ENCODE data around the gene NMRK1.
A peak's percentile ranks its signal among the peaks of the same experiment; 100 is the strongest.

Gene NMRK1

DNA sequence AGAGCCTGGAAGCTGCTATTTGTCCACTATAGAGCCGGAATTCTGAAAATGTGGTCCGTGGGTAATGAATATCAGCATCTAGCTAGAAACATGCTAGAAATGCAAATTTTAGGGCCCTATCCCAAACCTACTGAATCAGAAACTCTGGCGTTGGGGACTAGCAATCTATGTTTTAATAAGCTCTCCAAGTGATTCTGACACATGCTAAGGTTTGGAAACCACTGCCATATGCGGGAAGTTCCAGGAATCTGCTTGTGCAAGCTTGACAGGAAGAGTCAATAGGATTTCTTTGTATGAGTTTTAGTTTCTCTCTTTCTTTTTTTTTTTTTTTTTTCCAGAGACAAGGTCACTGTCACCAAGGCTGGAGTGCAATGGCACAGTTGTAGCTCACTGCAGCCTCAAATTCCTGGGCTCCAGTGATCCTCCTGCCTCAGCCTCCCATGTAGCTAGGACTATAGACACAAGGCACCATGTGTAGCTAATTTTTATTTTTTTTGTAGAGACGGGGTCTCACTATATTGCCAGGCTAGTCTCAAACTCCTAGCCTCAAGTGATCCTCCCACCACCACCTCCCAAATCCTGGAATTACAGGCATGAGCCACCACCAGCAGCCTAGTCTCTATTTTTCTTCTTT is 33.5 kb downstream of the NMRK1 start:
- no peak for DNase-seq

DNA sequence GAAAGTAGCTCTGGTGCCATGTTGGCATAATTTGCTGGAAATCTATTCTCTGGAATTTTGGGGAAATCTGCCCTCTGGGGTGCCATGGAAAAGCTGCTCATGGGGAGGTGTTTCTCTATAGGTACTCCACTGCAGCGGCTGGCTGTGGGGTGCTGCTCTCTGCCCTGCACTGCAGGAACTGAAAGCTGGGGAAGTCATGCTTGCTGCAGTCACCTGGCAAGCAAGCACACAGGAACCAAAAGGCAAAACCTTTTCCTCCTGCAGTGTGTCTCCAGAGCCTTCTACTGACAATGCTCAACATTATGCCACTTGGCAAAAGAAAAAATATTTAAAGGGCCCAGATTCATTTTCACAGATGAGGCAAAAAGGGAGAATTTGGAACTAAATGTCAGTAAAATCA is 34.1 kb downstream of the NMRK1 start:
- no peak for DNase-seq

DNA sequence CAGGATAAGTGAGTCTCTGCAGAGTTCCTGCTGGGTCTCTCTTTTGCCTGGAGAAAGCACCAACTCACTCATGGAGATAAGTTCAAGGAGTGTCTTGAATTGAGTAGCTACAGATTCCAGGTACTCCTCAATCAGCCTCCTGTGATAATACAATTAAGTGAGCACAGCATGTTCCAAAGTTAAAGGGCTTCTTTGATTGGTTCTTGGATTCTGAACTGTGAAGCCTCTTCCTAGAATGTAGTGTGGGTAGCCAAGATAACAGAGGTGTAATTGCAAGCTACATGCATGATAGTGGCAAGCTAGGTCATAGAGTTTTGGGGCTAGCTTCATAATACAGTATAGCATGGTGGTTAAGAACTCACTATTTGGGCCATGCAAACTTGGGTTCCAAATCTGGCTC is 36.7 kb downstream of the NMRK1 start:
- DNase-seq, result no peak

DNA sequence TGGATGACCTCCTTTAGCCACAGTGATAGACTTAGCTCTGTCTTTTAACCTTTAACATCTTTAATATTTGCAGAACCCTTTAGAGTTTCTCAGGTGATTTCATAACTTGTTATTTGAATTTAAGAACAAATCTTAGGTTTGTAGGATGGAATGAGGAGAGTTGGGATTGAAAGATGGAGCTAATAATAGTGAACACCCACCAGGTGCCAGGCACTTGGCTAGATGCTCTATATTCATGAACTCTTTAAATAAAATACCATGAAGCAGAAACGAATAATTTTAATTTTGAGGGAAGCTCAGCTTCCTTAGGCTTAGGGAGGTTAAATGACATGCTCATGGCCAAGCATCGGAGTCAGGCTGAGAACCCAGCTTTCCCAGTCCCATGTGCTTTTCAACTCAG is 40.4 kb downstream of the NMRK1 start:
- DNase-seq, result no peak

DNA sequence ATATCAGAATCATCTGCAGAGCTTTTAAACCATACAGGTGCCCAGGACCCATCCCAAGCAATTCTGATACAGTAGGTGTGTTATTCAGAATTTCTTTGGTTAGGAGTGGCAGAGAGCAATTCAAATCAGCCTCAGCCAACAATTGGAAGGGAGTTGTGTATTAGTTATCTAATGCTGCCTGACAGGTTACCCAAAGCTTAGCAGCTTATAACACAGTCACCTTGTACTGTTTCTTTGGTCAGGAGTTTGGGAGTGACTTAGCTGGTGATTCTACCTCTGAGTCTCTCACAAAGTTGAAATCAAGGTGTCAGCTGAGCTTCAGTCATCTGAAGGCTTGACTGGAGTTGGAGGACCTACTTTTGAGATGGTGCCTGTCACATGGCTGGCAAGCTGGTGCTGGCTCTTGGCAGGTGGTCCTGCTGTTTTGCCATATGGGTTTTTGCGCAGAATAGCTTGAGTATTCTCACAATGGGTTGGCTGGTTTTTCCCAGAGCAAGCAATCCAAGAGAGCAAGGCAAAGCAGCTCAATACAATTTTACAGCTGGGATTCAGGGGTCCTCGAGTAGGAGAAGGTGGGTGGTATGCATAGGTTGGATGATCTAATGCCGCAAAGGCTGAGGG is 41.1 kb downstream of the NMRK1 start:
- DNase-seq, result no peak

DNA sequence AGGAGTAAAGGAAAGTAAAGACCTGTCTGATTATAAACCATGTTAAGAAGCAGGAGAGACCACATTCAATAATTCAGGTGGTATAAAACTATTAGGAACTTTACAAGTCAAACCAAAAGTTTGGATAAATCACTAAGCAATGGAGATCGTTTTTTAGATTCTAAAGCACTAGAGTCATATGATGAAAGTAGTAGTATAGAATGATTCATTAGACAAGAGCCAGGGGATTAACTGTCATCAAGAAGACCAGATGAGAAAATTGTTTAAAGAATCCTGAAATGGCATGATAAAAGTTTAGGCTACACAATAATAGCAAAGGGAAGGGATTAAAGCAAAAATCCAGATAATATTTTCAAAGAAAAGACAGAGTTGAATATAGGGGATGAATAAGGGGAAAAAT is 46.9 kb downstream of the NMRK1 start:
- DNase-seq, result no peak

DNA sequence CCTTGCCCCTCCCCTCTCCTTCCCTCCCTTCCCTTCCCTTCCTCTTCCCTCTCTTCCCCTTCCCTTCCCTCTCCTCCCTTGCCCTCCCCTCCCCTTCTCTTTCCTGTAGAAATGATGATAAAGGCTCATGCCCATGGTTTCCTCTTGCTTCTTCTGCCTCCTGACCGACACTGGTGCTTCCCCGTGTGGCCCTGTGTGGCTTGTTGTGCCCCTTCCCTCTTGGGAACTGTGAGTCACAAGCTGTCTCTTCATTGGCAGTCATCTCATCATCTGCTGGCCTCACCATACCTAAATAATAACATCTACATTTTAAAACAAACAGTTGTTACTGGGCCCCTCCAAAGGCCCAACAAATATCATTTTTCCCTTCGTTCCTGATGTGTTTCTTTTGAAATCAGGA is 48.2 kb downstream of the NMRK1 start:
- no peak for DNase-seq

DNA sequence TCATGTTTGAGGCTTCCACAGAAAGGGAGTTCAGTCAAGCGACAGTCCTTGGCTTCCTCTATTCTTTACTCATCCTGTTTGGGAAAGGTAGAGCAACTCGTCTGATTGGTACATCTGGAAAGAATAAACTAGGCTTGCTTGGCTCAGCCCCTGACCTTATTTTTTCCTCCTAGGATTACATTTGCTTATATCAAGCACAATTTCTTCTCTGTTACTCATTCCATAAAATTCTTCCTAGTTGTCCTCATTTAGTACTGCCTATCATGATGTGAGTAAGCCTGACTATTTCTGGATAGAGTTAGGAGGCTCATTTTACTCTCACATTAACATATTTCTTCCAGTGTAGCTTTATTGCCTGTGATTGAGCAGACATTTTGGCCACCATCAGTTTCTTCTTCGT is 48.9 kb downstream of the NMRK1 start:
- no peak for DNase-seq

DNA sequence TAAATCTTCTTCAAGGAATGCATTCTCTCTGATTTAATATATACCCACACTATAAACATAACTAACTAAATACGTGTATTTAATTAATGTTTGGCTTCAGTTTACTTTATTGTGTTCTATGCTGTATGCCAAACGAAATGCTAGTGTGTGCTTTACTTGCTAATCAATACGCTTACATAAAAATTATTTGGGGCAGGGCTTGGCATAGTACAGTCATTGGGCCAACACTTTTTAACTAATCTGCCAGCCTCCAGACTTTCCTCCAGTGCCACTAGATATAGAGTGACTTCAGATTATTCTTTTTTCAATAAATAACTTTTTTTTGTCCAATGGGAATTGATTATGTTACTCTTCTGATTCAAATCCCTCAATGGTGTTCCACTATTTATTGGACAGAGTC is 51.2 kb downstream of the NMRK1 start:
- DNase-seq, result no peak

DNA sequence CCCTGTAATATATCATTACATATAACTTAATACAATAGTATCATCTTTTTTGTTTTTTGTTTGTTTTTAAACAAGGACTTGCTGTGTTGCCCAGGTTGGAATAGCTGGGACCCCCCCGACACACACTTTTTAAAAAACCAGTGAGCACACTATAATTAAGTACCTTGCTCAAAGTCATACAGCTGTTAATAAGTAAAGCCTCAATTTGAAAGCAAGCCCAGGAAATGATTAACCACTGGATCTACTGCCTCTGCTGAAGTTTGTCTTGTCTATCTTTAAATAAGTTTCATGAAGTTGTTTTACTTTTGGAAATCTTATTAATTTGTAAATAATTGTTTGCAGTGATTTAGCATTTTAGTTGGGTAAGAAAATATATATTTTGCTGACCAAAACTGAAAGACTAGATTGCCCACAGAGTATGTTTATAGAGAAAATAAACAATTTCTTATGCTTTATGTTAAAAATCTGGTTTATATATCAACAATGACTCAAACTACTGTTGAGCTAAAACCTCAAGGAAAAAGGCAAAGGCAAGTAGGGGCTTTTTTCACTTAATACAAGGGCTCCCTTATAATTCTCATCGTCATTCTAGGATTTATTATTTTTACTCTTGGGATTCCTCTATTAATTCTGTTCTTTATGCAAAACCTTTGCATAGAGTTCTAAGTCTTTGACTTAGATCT is 54.0 kb downstream of the NMRK1 start:
- no peak for DNase-seq

DNA sequence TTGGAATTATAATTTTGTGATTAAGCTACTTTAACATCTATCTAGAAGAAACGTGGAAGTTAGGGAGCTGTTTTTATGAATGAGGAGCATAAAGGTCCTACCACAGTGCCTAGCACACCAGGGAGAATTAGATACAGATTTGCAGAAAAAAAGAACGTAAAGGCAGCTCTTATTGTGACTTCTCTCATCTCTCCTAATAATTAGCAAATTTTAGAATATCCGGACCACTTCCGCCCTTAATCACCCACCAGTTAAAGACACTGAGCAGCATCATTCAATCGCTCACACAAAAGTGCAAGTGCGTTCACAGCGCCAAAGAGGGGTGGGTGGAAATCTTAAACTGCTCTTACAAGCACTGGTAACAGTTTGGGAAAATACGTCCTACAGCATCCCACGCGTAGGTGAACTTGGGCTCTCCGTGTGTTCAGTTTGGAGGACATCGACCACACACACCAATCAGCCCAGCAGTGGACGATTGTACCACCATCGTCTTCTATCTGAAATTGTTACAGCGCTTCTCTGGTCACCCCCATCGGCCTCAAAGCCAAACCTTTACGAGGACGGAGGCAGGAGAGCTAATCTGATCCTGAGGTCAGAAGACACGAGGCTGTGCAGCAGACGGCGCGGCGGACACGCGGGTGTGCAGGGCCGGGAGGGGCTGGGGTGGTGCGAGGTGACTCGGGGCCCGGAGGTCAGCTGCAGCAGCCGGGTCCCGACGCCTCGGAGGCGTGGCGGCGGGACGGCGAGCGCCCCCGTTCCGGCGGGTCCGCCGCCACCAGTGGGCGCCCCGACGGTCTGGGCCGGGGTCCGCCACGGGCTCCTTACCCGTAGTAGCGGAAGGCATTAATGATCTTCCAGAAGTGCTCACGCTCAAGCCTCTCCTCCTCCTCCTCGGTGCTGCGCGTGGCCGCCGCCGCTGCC is 60.5 kb downstream of the NMRK1 start:
- DNase-seq, result peak; percentile 28

DNA sequence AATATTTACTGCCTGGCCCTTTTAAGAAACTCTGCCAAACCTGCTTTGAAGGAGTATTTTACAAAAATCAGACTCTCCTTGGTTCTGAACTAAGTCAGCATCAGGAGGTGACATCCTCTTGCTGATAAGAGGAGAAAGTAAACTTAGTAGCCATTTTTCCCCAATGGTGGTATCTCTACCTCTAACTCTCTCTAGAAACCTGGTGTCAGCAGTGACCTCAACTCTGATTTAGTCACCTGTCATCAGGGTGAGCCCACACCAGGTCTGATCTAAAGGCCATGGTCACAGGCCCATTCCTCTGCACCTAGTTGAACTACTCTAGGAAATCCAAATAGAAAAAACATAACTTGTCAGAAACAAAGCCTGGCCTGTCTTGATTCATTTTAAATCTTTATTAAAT is 64.1 kb downstream of the NMRK1 start:
- no peak for DNase-seq

DNA sequence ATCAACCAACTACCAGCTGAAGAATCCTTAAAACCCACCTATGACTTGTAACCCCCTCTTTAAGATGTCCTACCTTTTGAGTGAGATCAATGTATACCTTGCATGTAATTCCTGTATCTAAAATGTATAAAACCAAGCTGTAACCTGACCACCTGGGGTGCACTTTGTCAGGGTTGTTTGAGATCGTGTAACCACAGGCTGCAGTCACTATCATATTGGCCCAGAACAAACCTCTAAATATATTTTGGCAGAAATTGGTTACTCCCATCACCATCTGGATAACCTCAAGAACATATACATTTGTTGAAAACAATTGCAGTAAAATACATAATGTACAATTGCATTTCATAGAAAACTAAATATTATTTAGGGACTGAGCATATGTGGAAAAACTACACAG is 68.3 kb downstream of the NMRK1 start:
- DNase-seq, result no peak

DNA sequence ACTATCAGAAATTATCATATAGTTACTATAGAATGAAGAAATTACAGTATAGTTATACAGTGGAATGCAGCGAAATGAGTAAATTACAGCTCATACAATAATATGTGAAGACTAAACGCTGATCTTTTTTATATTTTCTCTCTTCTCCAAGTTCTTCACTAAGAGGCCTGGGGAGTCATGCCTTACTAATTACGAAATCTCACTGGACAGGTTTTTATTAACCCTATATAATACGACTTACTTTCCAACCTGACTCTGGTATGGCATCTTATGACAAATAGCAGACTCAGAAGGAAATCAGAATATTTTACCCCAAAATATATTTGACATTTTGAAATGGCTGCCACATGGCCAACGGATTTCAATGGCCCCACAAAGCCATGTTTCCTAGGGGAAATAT is 68.9 kb downstream of the NMRK1 start:
- DNase-seq, result no peak

DNA sequence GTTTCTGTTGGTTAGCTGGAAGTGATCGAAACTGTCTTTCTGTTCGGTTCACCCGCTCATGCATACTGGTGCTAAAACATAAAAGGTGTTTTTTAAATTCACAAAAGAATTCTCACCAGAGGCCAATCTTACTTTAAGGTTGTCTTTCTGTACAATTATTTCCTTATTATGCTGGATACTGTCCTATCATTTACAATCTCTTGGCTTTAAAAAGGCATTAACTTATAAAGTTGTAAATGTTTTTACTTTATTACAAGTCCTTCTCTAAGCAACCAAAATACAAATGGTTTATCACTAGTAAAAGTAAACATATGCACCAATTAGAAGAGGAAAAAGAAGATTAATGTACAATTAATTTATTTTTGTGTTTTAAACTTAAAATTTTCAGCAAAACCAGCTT is 70.6 kb downstream of the NMRK1 start:
- DNase-seq, result no peak

DNA sequence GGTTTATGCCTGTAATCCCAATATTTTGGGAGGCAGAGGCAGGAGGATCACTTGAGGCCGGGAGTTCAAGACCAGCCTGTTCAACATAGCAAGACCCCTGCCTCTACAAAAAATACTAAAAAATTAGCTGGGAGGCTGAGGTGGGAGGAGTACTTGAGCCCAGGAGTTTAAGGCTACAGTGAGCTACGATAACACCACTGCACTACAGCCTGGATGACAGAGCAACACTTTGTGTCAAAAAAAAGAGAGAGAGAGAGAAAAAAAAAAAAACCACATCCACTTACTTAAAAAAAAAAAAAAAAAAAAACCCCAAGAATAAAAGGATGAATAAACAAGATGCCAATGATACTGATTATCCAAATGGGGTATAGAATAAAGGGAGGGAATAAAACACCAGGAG is 74.2 kb downstream of the NMRK1 start:
- no peak for DNase-seq
